ENCODE results near the gene NPSR1. TPM values are rescaled to one million over a fixed set of nuclear protein-coding genes. Genes with fewer than 3 reads are reported as not detected.

The NPSR1 gene
- total RNA-seq, 4 donors from 2014 or later: not detected

DNA sequence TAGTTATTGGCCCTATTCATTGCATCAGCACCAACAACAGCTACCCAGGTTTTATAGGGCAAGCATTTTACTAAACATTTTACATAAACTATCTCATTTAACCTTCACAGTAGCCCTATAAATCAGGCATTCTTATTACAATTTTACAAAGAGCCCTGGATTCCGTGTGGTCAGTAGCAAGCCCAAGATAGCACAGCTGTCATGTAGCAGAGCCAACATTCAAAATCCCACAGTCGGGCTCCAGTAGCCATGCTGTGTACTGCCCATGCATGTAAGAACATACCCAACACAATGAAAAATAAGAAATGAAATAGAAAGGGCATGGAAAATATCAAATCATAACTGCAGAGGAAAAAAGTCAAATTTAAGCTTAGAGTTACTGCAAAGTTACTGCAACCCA is 102.3 kb downstream of the NPSR1 start:
- intact Hi-C loops (cut with DNase I; ENCODE audit: low total_unique reads): no loop called here
- no peaks in the 10 kb centered on the region for H3K4me1 ChIP-seq
- H3K27me3 ChIP-seq: no peaks in the 10 kb centered on the region
- no peak overlapping the region for H3K4me3 ChIP-seq
- TF ChIP-seq, protein P1, sequence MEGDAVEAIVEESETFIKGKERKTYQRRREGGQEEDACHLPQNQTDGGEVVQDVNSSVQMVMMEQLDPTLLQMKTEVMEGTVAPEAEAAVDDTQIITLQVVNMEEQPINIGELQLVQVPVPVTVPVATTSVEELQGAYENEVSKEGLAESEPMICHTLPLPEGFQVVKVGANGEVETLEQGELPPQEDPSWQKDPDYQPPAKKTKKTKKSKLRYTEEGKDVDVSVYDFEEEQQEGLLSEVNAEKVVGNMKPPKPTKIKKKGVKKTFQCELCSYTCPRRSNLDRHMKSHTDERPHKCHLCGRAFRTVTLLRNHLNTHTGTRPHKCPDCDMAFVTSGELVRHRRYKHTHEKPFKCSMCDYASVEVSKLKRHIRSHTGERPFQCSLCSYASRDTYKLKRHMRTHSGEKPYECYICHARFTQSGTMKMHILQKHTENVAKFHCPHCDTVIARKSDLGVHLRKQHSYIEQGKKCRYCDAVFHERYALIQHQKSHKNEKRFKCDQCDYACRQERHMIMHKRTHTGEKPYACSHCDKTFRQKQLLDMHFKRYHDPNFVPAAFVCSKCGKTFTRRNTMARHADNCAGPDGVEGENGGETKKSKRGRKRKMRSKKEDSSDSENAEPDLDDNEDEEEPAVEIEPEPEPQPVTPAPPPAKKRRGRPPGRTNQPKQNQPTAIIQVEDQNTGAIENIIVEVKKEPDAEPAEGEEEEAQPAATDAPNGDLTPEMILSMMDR (IDR thresholded peaks at IDR 0.05 in 4 of 5, conservative IDR thresholded peaks at IDR 0.05 in 1 of 5): no peak
- no peak for TF ChIP-seq POLR2A (IDR thresholded peaks at IDR 0.05)
- in situ Hi-C loops (cut with MboI; ENCODE audit: low sequenced_read_pairs in 4 of 4): no loop called here
- ATAC-seq (no peak), DNase-seq (no peak)
- H3K9me3 ChIP-seq: no peaks in the 10 kb centered on the region
- H3K36me3 ChIP-seq: no peaks in the 10 kb centered on the region
- no peak overlapping the region for H3K27ac ChIP-seq

DNA sequence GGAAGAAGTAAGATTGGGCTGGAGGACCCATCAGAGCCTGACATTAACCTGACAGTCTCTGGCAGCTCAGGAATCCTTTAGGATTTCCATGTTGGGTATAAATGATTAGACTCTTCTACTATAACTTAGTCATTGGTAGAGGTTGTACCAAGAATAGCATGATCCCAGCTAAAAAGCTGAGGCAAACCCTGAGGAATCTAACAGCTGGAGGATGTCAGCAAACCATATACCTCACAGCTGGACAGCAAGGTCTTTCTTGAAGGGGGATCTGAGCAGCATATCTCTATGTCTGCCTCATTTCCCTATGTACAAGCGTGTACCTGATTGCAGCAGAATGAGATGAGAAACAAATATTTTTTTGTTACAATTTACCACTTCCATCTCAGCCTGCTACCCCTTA is 103.2 kb downstream of the NPSR1 start:
- Histone ChIP-seq H3K27me3 (no peaks in the 10 kb centered on the region), H3K4me3 (no peak overlapping the region), H3K36me3 (no peaks in the 10 kb centered on the region), H3K4me1 (no peaks in the 10 kb centered on the region), H3K9me3 (no peaks in the 10 kb centered on the region), H3K27ac (no peak overlapping the region)
- DNase-seq: no peak
- ATAC-seq: no peak
- in situ Hi-C loops (cut with MboI; ENCODE audit: low sequenced_read_pairs in 4 of 4): no loop called here
- TF ChIP-seq, protein P1 (IDR thresholded peaks at IDR 0.05 in 4 of 5, conservative IDR thresholded peaks at IDR 0.05 in 1 of 5): no peak
- TF ChIP-seq POLR2A (IDR thresholded peaks at IDR 0.05): no peak
- intact Hi-C loops (cut with DNase I; ENCODE audit: low total_unique reads): no loop called here

DNA sequence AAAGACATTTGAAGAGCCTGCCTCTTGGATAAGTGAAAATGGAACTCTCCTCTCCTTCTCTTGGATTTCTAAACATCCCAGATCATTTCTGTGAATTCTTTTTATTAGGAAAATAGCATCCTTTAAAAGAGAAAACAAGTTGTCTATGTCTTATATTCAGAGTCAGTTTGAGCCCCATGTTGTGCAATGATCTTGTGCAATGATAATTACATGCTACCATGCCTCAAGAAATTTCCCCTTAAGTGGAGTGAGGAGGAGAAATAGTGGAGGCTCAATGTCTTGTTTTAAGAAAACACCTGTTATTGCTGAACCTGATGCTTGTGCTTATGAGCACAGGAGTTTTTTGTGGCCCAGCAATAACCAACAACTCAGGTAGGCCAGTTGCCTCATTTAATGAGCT is 103.6 kb downstream of the NPSR1 start:
- Histone ChIP-seq H3K36me3 (no peaks in the 10 kb centered on the region), H3K4me1 (no peaks in the 10 kb centered on the region), H3K27ac (no peak overlapping the region), H3K27me3 (no peaks in the 10 kb centered on the region), H3K9me3 (no peaks in the 10 kb centered on the region), H3K4me3 (no peak overlapping the region)
- DNase-seq: no peak
- ATAC-seq: no peak
- TF ChIP-seq, protein P1 (IDR thresholded peaks at IDR 0.05 in 4 of 5, conservative IDR thresholded peaks at IDR 0.05 in 1 of 5): no peak
- TF ChIP-seq POLR2A (IDR thresholded peaks at IDR 0.05): no peak
- intact Hi-C loops (cut with DNase I; ENCODE audit: low total_unique reads): no loop called here
- in situ Hi-C loops (cut with MboI; ENCODE audit: low sequenced_read_pairs in 4 of 4): no loop called here

DNA sequence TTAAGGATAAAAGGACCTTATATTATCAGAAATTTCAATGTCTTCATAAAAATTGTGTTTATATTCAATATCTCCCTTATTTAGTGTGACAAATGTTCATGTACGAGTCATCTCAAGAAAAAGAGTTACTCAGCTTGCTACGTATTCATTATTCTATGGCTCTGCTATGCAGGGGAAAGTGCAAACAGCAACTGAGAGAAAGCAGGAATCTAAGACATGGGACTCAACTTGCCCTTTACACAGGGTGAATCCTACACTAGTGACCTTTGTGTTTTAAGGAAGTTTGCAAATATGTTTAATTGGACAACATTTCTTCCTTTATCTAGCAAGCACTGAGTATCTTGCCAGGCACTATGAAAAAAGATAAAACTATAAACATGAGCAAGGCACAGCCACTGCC is 104.7 kb downstream of the NPSR1 start:
- no peaks in the 10 kb centered on the region for H3K9me3 ChIP-seq
- intact Hi-C loops (cut with DNase I; ENCODE audit: low total_unique reads) (no loop called here), in situ Hi-C loops (cut with MboI; ENCODE audit: low sequenced_read_pairs in 4 of 4) (no loop called here)
- ATAC-seq: no peak
- no peak overlapping the region for H3K4me3 ChIP-seq
- TF ChIP-seq, protein P1 (IDR thresholded peaks at IDR 0.05 in 4 of 5, conservative IDR thresholded peaks at IDR 0.05 in 1 of 5): no peak
- TF ChIP-seq POLR2A (IDR thresholded peaks at IDR 0.05): no peak
- H3K36me3 ChIP-seq: no peaks in the 10 kb centered on the region
- H3K27ac ChIP-seq: no peak overlapping the region
- H3K27me3 ChIP-seq: no peaks in the 10 kb centered on the region
- H3K4me1 ChIP-seq: no peaks in the 10 kb centered on the region
- DNase-seq: no peak

DNA sequence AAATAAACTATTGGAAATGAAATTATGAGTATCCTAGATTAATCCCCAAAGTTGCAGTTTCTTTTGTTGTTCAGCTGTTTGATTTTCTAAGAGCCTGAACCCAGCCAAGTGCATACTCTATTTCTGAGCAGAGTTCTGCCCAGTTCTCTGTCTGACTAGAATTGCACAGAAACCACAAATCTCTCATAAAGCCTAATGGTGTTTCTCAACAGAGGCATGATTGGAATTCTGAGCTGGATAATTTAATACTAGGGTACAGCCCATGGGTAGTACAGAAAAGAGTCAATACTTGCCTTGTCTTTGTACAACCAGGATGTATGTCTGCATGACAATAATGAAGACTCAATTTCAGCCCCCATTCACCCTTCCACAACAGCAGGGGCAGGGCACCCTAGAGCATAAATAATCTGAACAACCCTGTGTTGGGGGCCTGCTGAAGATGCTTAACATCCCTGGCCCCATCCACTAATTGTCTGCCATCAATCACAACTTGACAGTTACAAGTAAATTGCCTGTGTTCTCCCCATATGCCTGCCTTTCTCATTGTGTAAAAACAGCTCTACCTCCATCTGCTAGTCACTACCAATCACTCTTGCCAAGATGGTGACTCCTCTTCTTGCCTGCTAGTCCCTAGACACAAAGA is 114.4 kb downstream of the NPSR1 start:
- intact Hi-C loops (cut with DNase I; ENCODE audit: low total_unique reads): no loop called here
- no peak for DNase-seq

More for the DNA sequence above, 114.4 kb downstream of the NPSR1 start:
- TF ChIP-seq POLR2A (IDR thresholded peaks at IDR 0.05): no peak
- TF ChIP-seq, protein P1 (IDR thresholded peaks at IDR 0.05 in 4 of 5, conservative IDR thresholded peaks at IDR 0.05 in 1 of 5): no peak
- no peaks in the 10 kb centered on the region for H3K9me3 ChIP-seq
- ATAC-seq: no peak
- H3K27ac ChIP-seq: no peak overlapping the region
- no peaks in the 10 kb centered on the region for H3K36me3 ChIP-seq
- H3K27me3 ChIP-seq: no peaks in the 10 kb centered on the region
- H3K4me1 ChIP-seq: no peaks in the 10 kb centered on the region
- no peak overlapping the region for H3K4me3 ChIP-seq
- in situ Hi-C loops (cut with MboI; ENCODE audit: low sequenced_read_pairs in 4 of 4): no loop called here
